Prostate gland (tissue), 2 donors: ENCODE results near the gene ADORA2A. TPM values are rescaled to one million over a fixed set of nuclear protein-coding genes. Genes with fewer than 3 reads are reported as not detected.

ENCODE experiments used
- DNase-seq: peaks from one replicate; pipeline ENCODE4 v3.0.0-alpha.2; 2019; ENCODE audit warnings: low spot score
- H3K27ac ChIP-seq, 2 donors: fragments of 200-600 bp; sonication (generic); 2 replicates each; pipeline ENCODE4 v1.5.1; 2017 to 2019
- H3K27me3 ChIP-seq: fragments of 200-600 bp; sonication (generic); replicated peaks from 2 replicates; pipeline ENCODE4 v1.5.1; 2019; ENCODE audit not compliant: insufficient read depth
- H3K36me3 ChIP-seq, 2 donors: fragments of 200-600 bp; sonication (generic); 1 replicate in 1 of 2; 2 replicates in 1 of 2; pipeline versions ENCODE4 v1.5.1 to v1.8.1; 2017 to 2019
- H3K4me1 ChIP-seq: fragments of 200-600 bp; sonication (generic); replicated peaks from 2 replicates; pipeline ENCODE4 v1.5.1; 2019
- H3K4me3 ChIP-seq, 2 donors: fragments of 200-600 bp; sonication (generic); 2 replicates each; pipeline ENCODE4 v1.5.1; 2017 to 2019
- H3K9me3 ChIP-seq: fragments of 200-600 bp; sonication (generic); 2 replicates; pipeline ENCODE4 v1.5.1; 2017
- POLR2A ChIP-seq: fragments of 450-650 bp; IDR thresholded peaks from one replicate; pipeline ENCODE4 v1.6.1; 2016; ENCODE audit warnings: antibody characterized with exemption, mild to moderate bottlenecking
- POLR2AphosphoS5 ChIP-seq: sonication (generic); formaldehyde crosslinking; IDR thresholded peaks from one replicate; pipeline ENCODE4 v1.6.1; 2017; ENCODE audit warnings: antibody characterized with exemption
- WGBS: methylation state at CpG from one replicate; pipeline ENCODE4 v1.1.5; 2018; 5-methylcytosine and 5-hydroxymethylcytosine counted together
- intact Hi-C: fragments of 100-400 bp; cut with DNase I; formaldehyde crosslinking; loops from one replicate; pipeline ENCODE4 v1.14.2; 2022
- total RNA-seq, 2 donors: library from RNA; depleted of rRNA; stranded (reverse); fragments of >200 nt; gene quantifications; one replicate each; pipeline ENCODE4 v1.1.0, GENCODE V29; 2016
- TF ChIP-seq, protein P1 (sequence below), 4 experiments: fragments of 200-600 bp in 2 of 4; fragments of 450-650 bp in 2 of 4; sonication (generic) in 2 of 4; IDR thresholded peaks; 1 replicate in 3 of 4; 2 replicates in 1 of 4; pipeline ENCODE4 v1.5.1; 2016 to 2019; ENCODE audit warnings: antibody characterized with exemption in 4 of 4, mild to moderate bottlenecking in 2 of 4, moderate library complexity in 2 of 4

Gene ADORA2A
- total RNA-seq, 2 donors from 2014 or later, result 2.1 to 3.7 TPM

DNA sequence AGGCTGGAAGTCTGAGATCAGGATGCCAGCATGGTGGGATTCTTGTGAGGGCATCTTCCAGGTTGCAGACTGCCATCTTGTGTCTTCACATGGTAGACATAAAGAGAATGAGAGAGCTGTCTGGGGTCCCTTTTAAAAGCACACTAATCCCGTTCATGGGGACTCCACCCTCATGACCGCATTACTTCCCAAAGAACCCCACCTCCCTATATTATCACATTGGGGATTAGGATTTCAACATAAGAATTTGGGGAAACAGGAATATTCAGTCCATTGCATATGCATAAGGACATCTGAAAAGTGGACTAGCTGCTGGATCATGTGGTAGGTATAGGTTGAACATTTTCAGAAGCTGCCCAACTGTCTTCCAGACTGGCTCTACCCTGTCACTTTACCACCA lies 33.1 kb upstream of the ADORA2A start:
- H3K4me3 ChIP-seq, result no peak overlapping the region
- H3K27me3 ChIP-seq, result no peaks in the 10 kb centered on the region
- intact Hi-C loops, result no loop called here
- DNase-seq, result no peak
- WGBS, result 100% methylated on average over 2 of the region's 2 CpGs
- H3K27ac ChIP-seq, result no peak overlapping the region
- no peaks in the 10 kb centered on the region for H3K36me3 ChIP-seq
- no peaks in the 10 kb centered on the region for H3K9me3 ChIP-seq
- no peak for TF ChIP-seq POLR2AphosphoS5
- TF ChIP-seq, protein P1, sequence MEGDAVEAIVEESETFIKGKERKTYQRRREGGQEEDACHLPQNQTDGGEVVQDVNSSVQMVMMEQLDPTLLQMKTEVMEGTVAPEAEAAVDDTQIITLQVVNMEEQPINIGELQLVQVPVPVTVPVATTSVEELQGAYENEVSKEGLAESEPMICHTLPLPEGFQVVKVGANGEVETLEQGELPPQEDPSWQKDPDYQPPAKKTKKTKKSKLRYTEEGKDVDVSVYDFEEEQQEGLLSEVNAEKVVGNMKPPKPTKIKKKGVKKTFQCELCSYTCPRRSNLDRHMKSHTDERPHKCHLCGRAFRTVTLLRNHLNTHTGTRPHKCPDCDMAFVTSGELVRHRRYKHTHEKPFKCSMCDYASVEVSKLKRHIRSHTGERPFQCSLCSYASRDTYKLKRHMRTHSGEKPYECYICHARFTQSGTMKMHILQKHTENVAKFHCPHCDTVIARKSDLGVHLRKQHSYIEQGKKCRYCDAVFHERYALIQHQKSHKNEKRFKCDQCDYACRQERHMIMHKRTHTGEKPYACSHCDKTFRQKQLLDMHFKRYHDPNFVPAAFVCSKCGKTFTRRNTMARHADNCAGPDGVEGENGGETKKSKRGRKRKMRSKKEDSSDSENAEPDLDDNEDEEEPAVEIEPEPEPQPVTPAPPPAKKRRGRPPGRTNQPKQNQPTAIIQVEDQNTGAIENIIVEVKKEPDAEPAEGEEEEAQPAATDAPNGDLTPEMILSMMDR (IDR thresholded peaks at IDR 0.05), result no peak
- no peak for TF ChIP-seq POLR2A
- H3K4me1 ChIP-seq, result peaks cover 9% of the 10 kb centered on the region

DNA sequence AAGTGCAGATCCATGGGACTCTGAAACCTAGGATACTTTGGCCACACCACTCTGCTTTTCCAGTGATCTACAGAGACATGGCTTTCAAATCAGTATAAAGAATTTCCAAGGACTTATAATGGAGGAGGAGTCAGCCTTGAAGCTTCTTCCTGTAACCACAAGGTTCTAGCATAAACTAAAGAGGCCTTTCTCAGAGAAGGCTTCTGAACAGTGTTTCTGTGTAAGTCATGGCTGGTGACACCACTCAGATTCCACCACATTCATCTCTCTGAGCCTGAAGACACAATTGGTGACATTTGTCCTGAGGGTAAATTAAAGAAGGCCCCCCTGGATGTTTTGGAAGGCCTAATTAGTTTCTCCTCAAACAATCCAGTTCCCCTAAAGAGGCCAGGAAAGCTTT lies 29.0 kb upstream of the ADORA2A start:
- intact Hi-C loops, result no loop called here
- no peak for DNase-seq
- H3K27ac ChIP-seq, result no peak overlapping the region
- no peaks in the 10 kb centered on the region for H3K36me3 ChIP-seq
- peaks cover 13% of the 10 kb centered on the region for H3K4me1 ChIP-seq
- no peak overlapping the region for H3K4me3 ChIP-seq
- TF ChIP-seq POLR2AphosphoS5 (no peak), POLR2A (no peak)
- TF ChIP-seq, protein P1 (IDR thresholded peaks at IDR 0.05), result no peak
- no peaks in the 10 kb centered on the region for H3K9me3 ChIP-seq
- no peaks in the 10 kb centered on the region for H3K27me3 ChIP-seq

DNA sequence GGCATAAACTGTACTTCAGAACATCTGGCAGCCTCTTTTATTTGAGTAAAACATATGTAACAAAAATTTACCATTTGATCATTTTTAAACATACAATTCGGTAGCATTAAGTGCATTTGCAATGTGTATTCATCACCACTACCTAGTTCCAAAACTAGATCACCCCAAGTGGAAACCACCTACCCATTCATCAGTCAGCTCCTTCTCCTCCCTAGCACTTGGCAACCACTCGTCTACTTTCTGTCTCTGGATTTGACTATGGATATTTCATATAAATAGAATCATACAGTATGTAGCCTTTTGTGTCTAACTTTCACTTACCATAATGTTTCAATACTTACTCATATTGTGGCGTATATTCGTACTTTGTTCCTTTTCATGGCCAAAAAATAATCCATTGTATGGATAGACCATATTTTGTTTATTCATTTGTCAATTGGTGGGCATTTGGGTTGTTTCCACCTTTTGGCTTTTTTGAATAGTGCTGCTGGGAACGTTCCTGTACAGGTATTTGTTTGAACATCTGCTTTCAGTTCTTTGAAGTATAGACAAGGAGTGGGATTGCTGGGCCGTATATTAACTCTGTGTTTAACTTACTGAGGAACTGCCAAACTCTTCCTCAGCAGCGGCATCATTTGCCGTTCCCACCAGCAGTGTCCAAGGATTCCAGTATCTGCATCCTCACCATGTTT lies 27.2 kb upstream of the ADORA2A start:
- no peak for DNase-seq
- Histone ChIP-seq H3K9me3 (no peaks in the 10 kb centered on the region), H3K4me1 (peaks cover 27% of the 10 kb centered on the region), H3K4me3 (no peak overlapping the region), H3K27me3 (no peaks in the 10 kb centered on the region), H3K36me3 (no peaks in the 10 kb centered on the region), H3K27ac (no peak overlapping the region)
- TF ChIP-seq POLR2A (no peak), POLR2AphosphoS5 (no peak)
- TF ChIP-seq, protein P1 (IDR thresholded peaks at IDR 0.05), result no peak
- 48% methylated on average over 8 of the region's 8 CpGs for WGBS
- intact Hi-C loops, result no loop called here

DNA sequence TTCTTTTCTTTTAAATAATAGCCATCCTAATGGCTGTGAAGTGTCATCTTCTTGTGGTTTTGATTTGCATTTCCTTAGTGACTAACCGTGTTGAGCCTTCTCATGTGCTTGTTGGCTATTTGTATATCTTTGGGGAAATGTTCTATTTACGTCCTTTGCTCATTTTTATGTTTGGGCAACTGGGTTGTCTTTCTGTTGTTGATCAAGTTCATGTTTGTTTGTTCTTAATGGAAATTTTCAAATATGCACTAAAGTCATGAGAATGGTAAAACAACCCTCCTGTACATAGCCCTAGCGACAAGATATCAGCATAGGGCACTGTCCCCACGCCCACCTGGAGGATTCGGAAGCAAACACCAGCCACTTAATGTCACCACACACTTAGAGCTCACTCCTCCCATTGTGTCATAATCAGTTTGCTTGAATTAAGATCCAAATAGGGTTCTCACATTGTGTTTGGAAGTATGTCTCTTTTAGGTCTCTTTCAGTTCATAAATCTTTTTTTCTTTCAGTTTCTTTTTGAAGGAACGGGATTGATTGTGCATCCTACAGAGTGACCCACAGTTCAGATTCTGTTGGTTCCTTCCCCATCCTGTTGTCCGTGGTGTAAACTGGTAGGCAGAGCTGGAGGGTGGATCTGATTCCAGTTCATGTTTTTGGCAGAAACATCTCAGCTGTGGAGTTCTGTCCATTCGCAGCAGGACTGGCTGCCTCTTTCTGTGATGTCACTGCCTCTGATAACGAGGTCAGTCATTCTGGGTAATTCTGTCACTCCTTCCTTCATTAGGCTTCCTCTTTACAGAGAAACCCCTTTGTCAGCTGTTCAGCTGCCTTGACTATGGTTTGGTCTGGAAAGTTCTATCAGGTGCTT lies 26.4 kb upstream of the ADORA2A start:
- peaks cover 28% of the 10 kb centered on the region for H3K4me1 ChIP-seq
- WGBS, result 64% methylated on average over 9 of the region's 9 CpGs
- no peak for TF ChIP-seq POLR2A
- no peak for TF ChIP-seq POLR2AphosphoS5
- TF ChIP-seq, protein P1 (IDR thresholded peaks at IDR 0.05), result no peak
- intact Hi-C loops, result no loop called here
- no peak for DNase-seq
- no peak overlapping the region for H3K27ac ChIP-seq
- H3K4me3 ChIP-seq, result no peak overlapping the region
- H3K9me3 ChIP-seq, result no peaks in the 10 kb centered on the region
- no peaks in the 10 kb centered on the region for H3K36me3 ChIP-seq
- no peaks in the 10 kb centered on the region for H3K27me3 ChIP-seq
